Stimulated activated naive CD8-positive, alpha-beta T cell treated with anti-CD3 and anti-CD28 coated beads, Interleukin-15, amount 100 ng/mL, for 72 hours (primary cell): Measurements from ENCODE around the gene CMKLR1.

Experiments
- ATAC-seq: fragments of 150-1000 bp; cut with Tn5 transposase; 2 replicates; pipeline ENCODE4 v1.10.0; 2021; ENCODE audit warnings: mild to moderate bottlenecking, moderate library complexity
- DNase-seq, 2 donors: peaks; one replicate each; pipeline ENCODE4 v3.0.0; 2021 to 2022
- H3K27ac Mint-ChIP-seq, 2 donors: one replicate each; pipeline ENCODE4 v1.8.0; 2022; ENCODE audit warnings: mild to moderate bottlenecking in 2 of 2, mixed read lengths in 2 of 2, moderate library complexity in 2 of 2
- H3K27me3 Mint-ChIP-seq: one replicate; pipeline ENCODE4 v1.8.0; 2022; ENCODE audit warnings: mixed read lengths
- H3K4me1 Mint-ChIP-seq: one replicate; pipeline ENCODE4 v1.8.0; 2022; ENCODE audit warnings: mild to moderate bottlenecking, mixed read lengths
- H3K4me3 Mint-ChIP-seq, 2 donors: one replicate each; pipeline ENCODE4 v1.8.0; 2022; ENCODE audit warnings: mild to moderate bottlenecking in 2 of 2, mixed read lengths in 2 of 2, moderate library complexity in 1 of 2
- H3K9me3 Mint-ChIP-seq, 2 donors: one replicate each; pipeline ENCODE4 v1.8.0; 2022; ENCODE audit warnings: mixed read lengths in 2 of 2

Gene CMKLR1

GRCh38 chr12:108369736-108370396 is 30.8 kb upstream of the CMKLR1 start:
- Mint-ChIP-seq H3K4me3 (no peak overlapping the region), H3K9me3 (peaks cover 17 to 20% of the 10 kb centered on the region in 2 donors), H3K27me3 (no peaks in the 10 kb centered on the region), H3K27ac (no peak overlapping the region), H3K4me1 (no peaks in the 10 kb centered on the region)
- ATAC-seq (no peak), DNase-seq (no peak)

- H3K27ac Mint-ChIP-seq, result no peak overlapping the region
- no peaks in the 10 kb centered on the region for H3K27me3 Mint-ChIP-seq
- DNase-seq (no peak), ATAC-seq (no peak)
- no peak overlapping the region for H3K4me3 Mint-ChIP-seq
- peaks cover 18% of the 10 kb centered on the region in 2 donors for H3K9me3 Mint-ChIP-seq
- no peaks in the 10 kb centered on the region for H3K4me1 Mint-ChIP-seq
These were observed 29.0 kb upstream of the CMKLR1 start for GRCh38 chr12:108368089-108368488.

GRCh38 chr12:108367436-108367835 is 28.3 kb upstream of the CMKLR1 start:
- H3K4me3 Mint-ChIP-seq, result no peak overlapping the region
- H3K27ac Mint-ChIP-seq, result no peak overlapping the region
- ATAC-seq (no peak), DNase-seq (no peak)
- no peaks in the 10 kb centered on the region for H3K4me1 Mint-ChIP-seq
- no peaks in the 10 kb centered on the region for H3K27me3 Mint-ChIP-seq
- H3K9me3 Mint-ChIP-seq, result peaks cover 15% of the 10 kb centered on the region in 2 donors

- no peak for DNase-seq
- Mint-ChIP-seq H3K27me3 (no peaks in the 10 kb centered on the region), H3K4me3 (no peak overlapping the region), H3K4me1 (peaks cover 4% of the 10 kb centered on the region), H3K27ac (no peak overlapping the region), H3K9me3 (peaks cover 9 to 10% of the 10 kb centered on the region in 2 donors)
- ATAC-seq, result no peak
These were observed 26.2 kb upstream of the CMKLR1 start for GRCh38 chr12:108365324-108365723.

- Mint-ChIP-seq H3K4me1 (peaks cover 6% of the 10 kb centered on the region), H3K4me3 (no peak overlapping the region), H3K27ac (no peak overlapping the region), H3K27me3 (no peaks in the 10 kb centered on the region), H3K9me3 (peaks cover 9 to 10% of the 10 kb centered on the region in 2 donors)
- no peak for DNase-seq
- no peak for ATAC-seq
These were observed 25.8 kb upstream of the CMKLR1 start for GRCh38 chr12:108364879-108365278.

- ATAC-seq (no peak), DNase-seq (no peak)
- H3K4me3 Mint-ChIP-seq, result no peak overlapping the region
- peaks cover 3% of the 10 kb centered on the region for H3K27me3 Mint-ChIP-seq
- peaks cover 9 to 10% of the 10 kb centered on the region in 2 donors for H3K9me3 Mint-ChIP-seq
- H3K27ac Mint-ChIP-seq, result peak overlapping the region in 1 of 2 donors; percentile 44
- H3K4me1 Mint-ChIP-seq, result peaks cover 6% of the 10 kb centered on the region
These were observed 24.5 kb upstream of the CMKLR1 start for GRCh38 chr12:108363565-108363964.

- no peak for ATAC-seq
- peaks cover 7% of the 10 kb centered on the region for H3K27me3 Mint-ChIP-seq
These were observed 24.1 kb upstream of the CMKLR1 start for GRCh38 chr12:108363165-108363564.

GRCh38 chr12:108361606-108362005 is 22.5 kb upstream of the CMKLR1 start:
- no peak for ATAC-seq
- H3K4me3 Mint-ChIP-seq, result no peak overlapping the region
- no peak for DNase-seq
- H3K9me3 Mint-ChIP-seq, result peaks cover 9 to 10% of the 10 kb centered on the region in 2 donors
- peaks cover 9% of the 10 kb centered on the region for H3K27me3 Mint-ChIP-seq
- peaks cover 6% of the 10 kb centered on the region for H3K4me1 Mint-ChIP-seq
- no peak overlapping the region for H3K27ac Mint-ChIP-seq

More at GRCh38 chr12:108363165-108363564, 24.1 kb upstream of the CMKLR1 start:
- Mint-ChIP-seq H3K4me1 (peaks cover 6% of the 10 kb centered on the region), H3K27ac (peak overlapping the region in 1 of 2 donors; percentile 44), H3K9me3 (peaks cover 9 to 10% of the 10 kb centered on the region in 2 donors), H3K4me3 (no peak overlapping the region)
- DNase-seq, result no peak

GRCh38 chr12:108360487-108360886 is 21.4 kb upstream of the CMKLR1 start:
- no peak overlapping the region for H3K27ac Mint-ChIP-seq
- no peak for DNase-seq
- peaks cover 6% of the 10 kb centered on the region for H3K4me1 Mint-ChIP-seq
- H3K9me3 Mint-ChIP-seq, result peaks cover 9 to 10% of the 10 kb centered on the region in 2 donors
- H3K27me3 Mint-ChIP-seq, result peaks cover 12% of the 10 kb centered on the region
- ATAC-seq, result no peak
- no peak overlapping the region for H3K4me3 Mint-ChIP-seq

- peaks cover 6% of the 10 kb centered on the region for H3K4me1 Mint-ChIP-seq
- peaks cover 9 to 10% of the 10 kb centered on the region in 2 donors for H3K9me3 Mint-ChIP-seq
- DNase-seq (no peak), ATAC-seq (no peak)
- peaks cover 17% of the 10 kb centered on the region for H3K27me3 Mint-ChIP-seq
- no peak overlapping the region for H3K27ac Mint-ChIP-seq
- H3K4me3 Mint-ChIP-seq, result no peak overlapping the region
These were observed 20.9 kb upstream of the CMKLR1 start for GRCh38 chr12:108360057-108360456.

- no peak for DNase-seq
- H3K9me3 Mint-ChIP-seq, result peaks cover 7 to 8% of the 10 kb centered on the region in 2 donors
- no peak overlapping the region for H3K4me3 Mint-ChIP-seq
- H3K4me1 Mint-ChIP-seq, result peaks cover 6% of the 10 kb centered on the region
- H3K27me3 Mint-ChIP-seq, result peaks cover 28% of the 10 kb centered on the region
- ATAC-seq, result no peak
- H3K27ac Mint-ChIP-seq, result peak overlapping the region in 1 of 2 donors; percentile 57
These were observed 19.5 kb upstream of the CMKLR1 start for GRCh38 chr12:108358580-108358965.

GRCh38 chr12:108357834-108358579 is 18.9 kb upstream of the CMKLR1 start:
- ATAC-seq (no peak), DNase-seq (no peak)
- H3K4me3 Mint-ChIP-seq, result no peak overlapping the region
- H3K4me1 Mint-ChIP-seq, result peaks cover 6% of the 10 kb centered on the region
- H3K27ac Mint-ChIP-seq, result no peak overlapping the region
- peaks cover 34% of the 10 kb centered on the region for H3K27me3 Mint-ChIP-seq
- H3K9me3 Mint-ChIP-seq, result peaks cover 2 to 3% of the 10 kb centered on the region in 2 donors

- Mint-ChIP-seq H3K4me3 (no peak overlapping the region), H3K9me3 (no peaks in the 10 kb centered on the region), H3K27ac (no peak overlapping the region), H3K27me3 (peaks cover 42% of the 10 kb centered on the region), H3K4me1 (peaks cover 6% of the 10 kb centered on the region)
- ATAC-seq, result no peak
- no peak for DNase-seq
These were observed 18.0 kb upstream of the CMKLR1 start for GRCh38 chr12:108356835-108357806.

GRCh38 chr12:108355069-108355468 is 16.0 kb upstream of the CMKLR1 start:
- ATAC-seq, result no peak
- DNase-seq, result no peak
- Mint-ChIP-seq H3K4me3 (no peak overlapping the region), H3K27me3 (peaks cover 47% of the 10 kb centered on the region), H3K4me1 (no peaks in the 10 kb centered on the region), H3K9me3 (no peaks in the 10 kb centered on the region), H3K27ac (no peak overlapping the region)

- no peak overlapping the region for H3K27ac Mint-ChIP-seq
- no peak overlapping the region for H3K4me3 Mint-ChIP-seq
- DNase-seq, result no peak
- peaks cover 38% of the 10 kb centered on the region for H3K27me3 Mint-ChIP-seq
- no peaks in the 10 kb centered on the region for H3K4me1 Mint-ChIP-seq
- H3K9me3 Mint-ChIP-seq, result no peaks in the 10 kb centered on the region
- no peak for ATAC-seq
These were observed 13.5 kb upstream of the CMKLR1 start for GRCh38 chr12:108352591-108352990.
